ENCODE data around the gene FAM135A. TPM values are rescaled to one million over a fixed set of nuclear protein-coding genes. Genes with fewer than 3 reads are reported as not detected.
"Not testable (repeated sequence)": the region's sequence is repeated elsewhere in the genome, so short reads cannot be mapped to it uniquely, and the experiment has no call there.

The FAM135A gene
- total RNA-seq, 1 donor from 2014 or later = 33.4 TPM

GRCh38 chr6:70470016-70470415, 56.7 kb downstream of the FAM135A start:
- Mint-ChIP-seq H3K27ac (no peak overlapping the region), H3K27me3 (no peaks in the 10 kb centered on the region), H3K4me1 (ENCODE audit: unreplicated experiment) (no peaks in the 10 kb centered on the region), H3K36me3 (peaks cover 21% of the 10 kb centered on the region), H3K4me3 (no peak overlapping the region), H3K9me3 (no peaks in the 10 kb centered on the region)
- DNase-seq (ENCODE audit: extremely low spot score, unreplicated experiment) = no peak
- TF ChIP-seq, protein P1, sequence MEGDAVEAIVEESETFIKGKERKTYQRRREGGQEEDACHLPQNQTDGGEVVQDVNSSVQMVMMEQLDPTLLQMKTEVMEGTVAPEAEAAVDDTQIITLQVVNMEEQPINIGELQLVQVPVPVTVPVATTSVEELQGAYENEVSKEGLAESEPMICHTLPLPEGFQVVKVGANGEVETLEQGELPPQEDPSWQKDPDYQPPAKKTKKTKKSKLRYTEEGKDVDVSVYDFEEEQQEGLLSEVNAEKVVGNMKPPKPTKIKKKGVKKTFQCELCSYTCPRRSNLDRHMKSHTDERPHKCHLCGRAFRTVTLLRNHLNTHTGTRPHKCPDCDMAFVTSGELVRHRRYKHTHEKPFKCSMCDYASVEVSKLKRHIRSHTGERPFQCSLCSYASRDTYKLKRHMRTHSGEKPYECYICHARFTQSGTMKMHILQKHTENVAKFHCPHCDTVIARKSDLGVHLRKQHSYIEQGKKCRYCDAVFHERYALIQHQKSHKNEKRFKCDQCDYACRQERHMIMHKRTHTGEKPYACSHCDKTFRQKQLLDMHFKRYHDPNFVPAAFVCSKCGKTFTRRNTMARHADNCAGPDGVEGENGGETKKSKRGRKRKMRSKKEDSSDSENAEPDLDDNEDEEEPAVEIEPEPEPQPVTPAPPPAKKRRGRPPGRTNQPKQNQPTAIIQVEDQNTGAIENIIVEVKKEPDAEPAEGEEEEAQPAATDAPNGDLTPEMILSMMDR (conservative IDR thresholded peaks at IDR 0.05) = no peak

- H3K36me3 Mint-ChIP-seq = peaks cover 20% of the 10 kb centered on the region
- not testable (repeated sequence) for H3K4me1 Mint-ChIP-seq (ENCODE audit: unreplicated experiment); H3K27ac Mint-ChIP-seq; H3K27me3 Mint-ChIP-seq; H3K9me3 Mint-ChIP-seq; DNase-seq (ENCODE audit: extremely low spot score, unreplicated experiment); H3K4me3 Mint-ChIP-seq
Measured at GRCh38 chr6:70470510-70470909, 57.2 kb downstream of the FAM135A start.

GRCh38 chr6:70474751-70475150, 61.4 kb downstream of the FAM135A start:
- no peaks in the 10 kb centered on the region for H3K27me3 Mint-ChIP-seq
- H3K27ac Mint-ChIP-seq = peak overlapping the region; percentile 63
- no peak for DNase-seq (ENCODE audit: extremely low spot score, unreplicated experiment)
- H3K9me3 Mint-ChIP-seq = no peaks in the 10 kb centered on the region
- TF ChIP-seq, protein P1 (conservative IDR thresholded peaks at IDR 0.05) = no peak
- H3K36me3 Mint-ChIP-seq = peaks cover 35% of the 10 kb centered on the region
- peaks cover 5% of the 10 kb centered on the region for H3K4me1 Mint-ChIP-seq (ENCODE audit: unreplicated experiment)
- no peak overlapping the region for H3K4me3 Mint-ChIP-seq

DNA sequence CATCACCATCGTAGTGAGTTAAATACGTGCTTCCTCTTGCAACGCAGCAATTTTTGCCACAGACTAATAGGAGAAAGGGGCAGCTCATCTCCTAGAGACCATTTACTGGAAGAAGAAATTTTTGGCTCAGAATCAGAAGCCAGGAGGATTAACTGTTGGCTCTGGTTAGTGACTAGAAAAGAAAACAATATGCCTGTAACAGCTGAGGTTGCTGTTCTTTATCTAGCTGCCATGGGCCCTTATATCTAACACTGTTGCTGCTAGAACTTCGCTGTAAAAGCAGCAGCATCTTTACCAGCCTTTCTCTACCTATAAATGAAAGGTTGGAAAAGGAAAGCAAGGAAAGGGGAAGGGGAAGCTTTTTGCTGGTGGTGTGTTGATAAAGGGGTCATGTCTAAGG, 65.9 kb downstream of the FAM135A start:
- TF ChIP-seq, protein P1 (conservative IDR thresholded peaks at IDR 0.05) = no peak
- H3K9me3 Mint-ChIP-seq = no peaks in the 10 kb centered on the region
- DNase-seq (ENCODE audit: extremely low spot score, unreplicated experiment) = no peak
- H3K4me1 Mint-ChIP-seq (ENCODE audit: unreplicated experiment) = peaks cover 9% of the 10 kb centered on the region
- no peaks in the 10 kb centered on the region for H3K27me3 Mint-ChIP-seq
- no peak overlapping the region for H3K27ac Mint-ChIP-seq
- H3K36me3 Mint-ChIP-seq = peaks cover 26% of the 10 kb centered on the region
- no peak overlapping the region for H3K4me3 Mint-ChIP-seq

DNA sequence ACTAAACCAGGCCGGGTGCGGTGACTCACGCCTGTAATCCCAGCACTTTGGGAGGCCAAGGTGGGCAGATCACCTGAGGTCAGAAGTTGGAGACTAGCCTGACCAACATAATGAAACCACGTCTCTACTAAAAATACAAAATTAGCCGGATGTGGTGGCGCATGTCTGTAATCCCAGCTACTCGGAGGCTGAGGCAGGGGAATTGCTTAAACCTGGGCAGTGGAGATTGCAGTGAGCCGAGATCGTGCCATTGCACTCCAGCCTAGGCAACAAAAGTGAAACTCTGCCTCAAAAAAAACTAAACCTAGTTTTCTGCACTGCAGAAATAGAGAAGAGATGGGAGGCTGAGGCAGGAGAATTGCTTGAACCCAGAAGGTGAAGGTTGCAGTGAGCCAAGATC, 73.3 kb downstream of the FAM135A start:
- H3K4me1 Mint-ChIP-seq (ENCODE audit: unreplicated experiment); H3K27me3 Mint-ChIP-seq; DNase-seq (ENCODE audit: extremely low spot score, unreplicated experiment); H3K9me3 Mint-ChIP-seq; H3K27ac Mint-ChIP-seq; H3K36me3 Mint-ChIP-seq; H3K4me3 Mint-ChIP-seq: not testable (repeated sequence)

DNA sequence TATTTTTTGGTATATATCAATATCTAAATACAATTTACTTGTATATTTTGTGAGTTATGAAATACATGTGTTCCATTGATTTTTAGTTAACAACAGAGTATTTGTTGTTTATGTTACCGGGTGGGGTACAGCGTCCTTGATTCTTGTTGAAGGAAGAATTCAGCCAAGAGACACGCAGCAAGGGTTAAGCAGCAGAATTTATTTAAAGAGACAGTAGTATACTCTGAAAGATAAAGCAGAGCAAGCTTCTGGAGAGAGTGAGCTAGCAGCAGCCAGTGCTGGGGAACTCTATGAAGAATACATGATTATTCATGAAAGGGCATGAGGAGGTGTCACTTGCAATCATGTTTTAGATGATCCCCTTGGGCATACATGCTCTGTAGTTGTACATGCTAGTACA, 76.1 kb downstream of the FAM135A start:
- Mint-ChIP-seq H3K27me3 (no peaks in the 10 kb centered on the region), H3K4me1 (ENCODE audit: unreplicated experiment) (no peaks in the 10 kb centered on the region), H3K36me3 (peaks cover 7% of the 10 kb centered on the region), H3K9me3 (no peaks in the 10 kb centered on the region), H3K27ac (no peak overlapping the region), H3K4me3 (no peak overlapping the region)
- TF ChIP-seq, protein P1 (conservative IDR thresholded peaks at IDR 0.05) = no peak
- no peak for DNase-seq (ENCODE audit: extremely low spot score, unreplicated experiment)

GRCh38 chr6:70494833-70495232, 81.5 kb downstream of the FAM135A start:
- peaks cover under 1% of the 10 kb centered on the region for H3K9me3 Mint-ChIP-seq
- DNase-seq (ENCODE audit: extremely low spot score, unreplicated experiment) = no peak

GRCh38 chr6:70495790-70496189, 82.5 kb downstream of the FAM135A start:
- not testable (repeated sequence) for H3K27ac Mint-ChIP-seq; DNase-seq (ENCODE audit: extremely low spot score, unreplicated experiment); H3K4me1 Mint-ChIP-seq (ENCODE audit: unreplicated experiment); H3K9me3 Mint-ChIP-seq; H3K4me3 Mint-ChIP-seq; H3K27me3 Mint-ChIP-seq
- peaks cover 15% of the 10 kb centered on the region for H3K36me3 Mint-ChIP-seq

More at GRCh38 chr6:70494833-70495232, 81.5 kb downstream of the FAM135A start:
- H3K4me3 Mint-ChIP-seq = no peak overlapping the region
- no peak overlapping the region for H3K27ac Mint-ChIP-seq
- H3K4me1 Mint-ChIP-seq (ENCODE audit: unreplicated experiment) = no peaks in the 10 kb centered on the region
- H3K36me3 Mint-ChIP-seq = peaks cover 11% of the 10 kb centered on the region
- H3K27me3 Mint-ChIP-seq = no peaks in the 10 kb centered on the region
- TF ChIP-seq, protein P1 (conservative IDR thresholded peaks at IDR 0.05) = no peak

All from type B pancreatic cell (in vitro differentiated cells).